NCI-H748 treated with DMSO at 0.1 percent for 48 hours (cell line): ENCODE data around the gene OTUB2.

Experiments
- DNase-seq: peaks from one replicate; lab custom pipeline; 2025; lab: John Stamatoyannopoulos, UW

OTUB2 gene

DNA sequence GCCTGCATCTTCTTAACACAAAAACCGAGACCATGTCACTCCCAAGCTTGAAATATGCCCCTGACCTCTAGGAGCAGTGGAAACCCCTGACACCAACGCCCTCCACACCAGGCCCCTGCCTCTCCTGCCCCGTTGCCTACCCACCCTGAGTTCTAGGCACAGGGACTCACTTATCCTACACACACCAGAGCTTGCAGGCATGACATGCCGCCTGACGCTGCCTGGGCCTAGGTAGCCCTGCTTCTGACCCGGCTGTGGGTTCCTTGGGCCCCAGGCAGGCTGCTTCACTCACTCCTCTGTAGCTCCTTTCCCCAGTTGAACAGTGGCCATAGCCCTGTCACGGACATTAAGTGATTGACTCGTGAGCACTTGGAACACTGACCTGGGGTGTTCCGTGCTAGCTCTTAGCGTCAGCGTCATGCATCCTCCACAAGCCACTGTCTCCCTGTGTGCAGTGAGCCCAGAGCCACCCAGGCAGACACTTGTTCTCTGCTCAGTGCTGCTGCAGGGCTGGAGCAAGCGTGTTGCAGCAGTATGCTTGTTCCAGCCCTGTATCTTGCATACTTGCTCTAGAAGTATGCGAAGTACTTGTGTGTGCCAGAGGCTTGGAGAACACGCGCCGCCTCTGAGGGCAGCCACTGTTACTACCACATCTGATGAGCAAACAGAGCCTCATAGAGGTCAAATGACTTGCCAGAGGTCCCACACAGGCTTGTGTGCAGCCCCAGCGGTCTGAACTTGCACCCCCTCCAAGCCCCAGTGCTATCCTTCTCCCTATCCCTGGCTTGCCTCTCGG, 15.6 kb downstream of the OTUB2 start:
- no peak for DNase-seq

GRCh38 chr14:94042433-94043091, 16.4 kb downstream of the OTUB2 start:
- DNase-seq = no peak

GRCh38 chr14:94043111-94043755, 17.1 kb downstream of the OTUB2 start:
- no peak for DNase-seq

DNA sequence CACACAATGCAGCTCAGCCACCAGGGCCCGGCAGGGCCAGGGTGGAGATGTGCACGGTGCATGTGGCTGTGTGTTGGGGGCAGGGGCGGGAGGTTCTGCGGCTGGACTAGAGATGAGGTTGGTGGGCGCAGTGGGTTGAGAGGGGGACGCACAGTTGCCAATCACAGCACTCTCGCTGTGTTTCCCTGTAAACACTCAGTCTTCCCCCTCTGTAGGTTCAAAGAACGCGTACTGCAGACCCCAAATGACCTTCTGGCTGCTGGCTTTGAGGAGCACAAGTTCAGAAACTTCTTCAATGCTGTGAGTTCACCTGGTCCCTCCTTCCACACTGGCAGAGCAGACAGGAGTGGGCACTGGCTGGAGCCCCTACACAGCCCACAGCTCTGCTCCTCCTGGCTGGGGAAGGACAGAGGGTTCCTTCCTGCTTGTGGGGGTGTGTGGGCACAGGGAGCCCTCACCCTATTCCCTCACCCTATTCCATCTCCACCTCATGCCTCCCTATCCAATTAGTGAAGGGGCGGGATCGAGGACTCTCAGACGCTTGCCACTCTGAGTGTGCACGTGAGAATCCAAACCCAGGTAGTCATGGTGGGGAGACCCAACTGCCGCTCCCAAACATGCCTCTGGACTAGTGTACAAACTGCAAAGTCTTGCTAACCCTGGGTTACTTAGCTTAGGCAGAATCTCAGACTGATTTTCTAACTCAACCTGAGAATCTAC, 17.8 kb downstream of the OTUB2 start:
- DNase-seq = no peak

DNA sequence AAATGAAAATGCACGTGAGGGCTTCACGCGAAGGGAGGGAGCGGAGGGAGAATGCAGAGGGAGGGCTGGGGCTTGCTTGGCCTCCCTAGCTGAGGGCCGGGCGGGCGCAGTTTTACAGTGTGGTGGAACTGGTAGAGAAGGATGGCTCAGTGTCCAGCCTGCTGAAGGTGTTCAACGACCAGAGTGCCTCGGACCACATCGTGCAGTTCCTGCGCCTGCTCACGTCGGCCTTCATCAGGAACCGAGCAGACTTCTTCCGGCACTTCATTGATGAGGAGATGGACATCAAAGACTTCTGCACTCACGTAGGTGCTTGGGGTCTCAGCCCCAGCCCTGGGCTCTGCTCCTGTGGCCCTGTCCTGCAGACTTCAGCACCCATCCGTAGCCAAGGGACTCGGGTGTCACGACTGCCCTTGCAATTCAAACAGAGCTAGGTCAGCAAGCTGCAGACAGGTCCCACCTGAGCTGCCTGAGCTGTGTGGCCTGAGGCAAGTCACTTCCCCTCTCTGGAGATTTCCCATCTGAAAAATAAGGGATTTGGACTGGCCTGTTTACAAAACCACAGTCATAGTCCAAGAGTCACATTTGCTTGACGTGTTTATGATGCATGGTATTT, 18.4 kb downstream of the OTUB2 start:
- no peak for DNase-seq

DNA sequence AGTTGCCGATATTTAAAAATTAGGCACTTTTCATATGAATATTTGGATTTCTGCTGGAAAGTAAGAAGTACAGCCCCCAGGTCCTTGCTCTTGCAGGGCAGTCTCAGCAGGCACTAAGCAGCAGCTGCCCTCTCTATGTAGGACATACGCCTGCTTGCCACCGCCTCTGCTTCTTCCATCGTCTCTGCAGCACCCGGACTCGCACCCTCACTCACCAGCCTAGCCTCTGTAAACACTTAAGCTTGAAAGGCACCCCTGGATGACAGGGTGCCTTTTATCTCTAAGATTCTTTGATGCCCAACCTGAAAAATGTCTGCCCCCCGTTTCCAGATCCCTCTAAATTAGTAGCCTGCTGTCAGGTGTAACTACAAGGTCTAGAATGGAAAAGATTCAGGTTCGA, 19.0 kb downstream of the OTUB2 start:
- DNase-seq = no peak

- DNase-seq = no peak
Observed at GRCh38 chr14:94045563-94046345, 19.6 kb downstream of the OTUB2 start.

- no peak for DNase-seq
Observed at GRCh38 chr14:94046696-94047250, 20.6 kb downstream of the OTUB2 start.

DNA sequence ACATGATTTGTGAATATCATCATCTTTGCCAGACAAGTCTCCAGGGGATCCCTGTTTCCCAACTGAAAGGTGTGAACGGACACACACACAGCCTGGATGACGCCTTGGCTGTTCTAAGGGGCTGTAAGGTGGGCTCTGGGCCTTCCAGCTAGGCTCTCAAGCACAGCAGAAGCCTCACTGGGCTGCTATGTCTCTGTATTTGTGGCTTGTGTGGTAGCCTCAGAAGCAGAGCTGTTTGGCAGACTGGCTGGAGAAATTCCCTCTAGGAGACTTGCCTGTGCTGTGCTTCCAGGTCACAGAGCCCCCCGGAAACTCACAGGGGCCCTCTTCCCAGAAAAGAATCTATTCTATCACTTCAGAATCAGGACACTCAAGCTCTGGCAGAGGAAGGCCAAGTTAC, 21.4 kb downstream of the OTUB2 start:
- DNase-seq = no peak

- peak; percentile 80 for DNase-seq
Observed at GRCh38 chr14:94048691-94049624, 22.8 kb downstream of the OTUB2 start.

- DNase-seq = no peak
Observed at GRCh38 chr14:94049625-94050023, 23.5 kb downstream of the OTUB2 start.

DNA sequence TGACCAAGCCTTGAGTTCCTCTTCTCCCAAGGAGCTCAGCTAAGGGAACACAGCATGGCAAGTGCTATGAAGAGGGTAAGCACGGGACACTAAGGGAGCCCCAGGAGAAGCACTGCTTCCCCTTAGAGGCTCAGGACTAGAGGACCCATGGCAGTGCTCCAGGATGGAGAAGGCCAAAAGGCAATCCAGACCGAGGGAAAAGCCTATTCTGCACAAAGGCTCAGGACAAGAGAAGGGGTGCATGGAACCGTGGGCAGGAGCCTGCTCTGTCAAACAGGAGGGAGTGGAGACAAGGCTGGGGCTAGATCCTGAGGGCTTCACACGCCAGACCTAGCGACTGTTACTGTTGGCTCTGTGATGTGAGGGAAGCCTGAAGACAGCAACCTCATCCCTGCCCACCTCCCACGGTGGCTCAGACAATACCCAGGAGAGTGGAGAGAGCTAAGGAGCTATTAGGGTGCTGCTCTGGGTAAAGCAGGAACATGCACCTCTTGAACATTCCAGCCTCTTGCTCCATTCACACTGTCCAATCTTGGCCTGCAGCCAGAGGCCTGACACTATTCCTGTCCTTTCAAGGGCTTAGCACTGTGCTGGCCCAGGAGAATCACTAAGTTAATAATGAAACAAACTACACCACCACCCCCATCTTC, 24.2 kb downstream of the OTUB2 start:
- DNase-seq = no peak

- no peak for DNase-seq
Observed at GRCh38 chr14:94051115-94051514, 25.0 kb downstream of the OTUB2 start.

- DNase-seq = no peak
Observed at GRCh38 chr14:94051779-94052178, 25.6 kb downstream of the OTUB2 start.

DNA sequence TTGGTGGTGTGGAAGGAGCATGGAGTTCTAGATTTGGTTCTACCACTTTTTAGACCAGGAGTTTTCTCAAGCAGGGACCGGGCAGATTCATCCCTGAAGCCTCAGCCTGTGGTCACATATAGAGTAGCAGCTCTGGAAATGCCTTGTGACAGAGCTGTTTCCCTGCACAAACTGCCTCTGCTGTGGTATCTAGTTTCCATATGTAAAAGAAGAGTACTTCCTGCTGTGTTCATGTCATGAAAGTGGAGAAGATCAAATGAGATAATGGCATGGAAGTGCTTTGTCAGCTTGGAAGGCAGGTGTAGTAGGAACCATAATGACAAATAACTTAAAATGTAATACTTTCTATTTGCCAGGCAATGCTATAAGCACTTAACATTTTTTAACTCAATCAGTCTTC, 26.1 kb downstream of the OTUB2 start:
- DNase-seq = no peak

GRCh38 chr14:94052662-94053061, 26.5 kb downstream of the OTUB2 start:
- no peak for DNase-seq

- DNase-seq = no peak
Observed at GRCh38 chr14:94054401-94054800, 28.3 kb downstream of the OTUB2 start.

- DNase-seq = no peak
Observed at GRCh38 chr14:94054936-94055335, 28.8 kb downstream of the OTUB2 start.

GRCh38 chr14:94056579-94057308, 30.6 kb downstream of the OTUB2 start:
- no peak for DNase-seq
